PC-9 (cell line): ENCODE data around the gene CHST14.

Experiments
- CTCF ChIP-seq: fragments of 200-600 bp; sonication (generic); conservative IDR thresholded peaks from 2 replicates; pipeline ENCODE4 v1.6.1; 2017; ENCODE audit warnings: mixed run types, antibody characterized with exemption, mild to moderate bottlenecking, moderate library complexity
- EZH2 ChIP-seq: fragments of 200-600 bp; sonication (generic); IDR thresholded peaks from 2 replicates; pipeline ENCODE4 v1.8.0; 2017; ENCODE audit warnings: antibody characterized with exemption, low read depth

- TF ChIP-seq CTCF = no peak
- no peak for TF ChIP-seq EZH2
Observed at GRCh38 chr15:40467261-40467615, 3.5 kb upstream of the CHST14 start.
